Stimulated activated CD4-positive, alpha-beta T cell treated with anti-CD3 and anti-CD28 coated beads, Interleukin-12 subunit alpha, Interleukin-12 subunit beta, amount 100 ng/mL, for 4 hours (primary cell): ENCODE results near the gene CFAP251.
"Not testable (repeated sequence)": the region's sequence is repeated elsewhere in the genome, so short reads cannot be mapped to it uniquely, and the experiment has no call there.

Source experiments
- DNase-seq: peaks from one replicate; pipeline ENCODE4 v3.0.0-alpha.2; 2020

CFAP251 gene

GRCh38 chr12:122031342-122032216, 113.2 kb downstream of the CFAP251 start:
- peak; percentile 64 for DNase-seq

- DNase-seq, result no peak
Measured at GRCh38 chr12:122032580-122032979, 114.2 kb downstream of the CFAP251 start.

- DNase-seq, result no peak
Measured at GRCh38 chr12:122035292-122035691, 116.9 kb downstream of the CFAP251 start.

GRCh38 chr12:122036153-122036552, 117.8 kb downstream of the CFAP251 start:
- DNase-seq, result no peak

GRCh38 chr12:122040579-122041386, 122.4 kb downstream of the CFAP251 start:
- no peak for DNase-seq

- DNase-seq, result not testable (repeated sequence)
Measured at GRCh38 chr12:122041458-122041857, 123.1 kb downstream of the CFAP251 start.

- DNase-seq, result no peak
Measured at GRCh38 chr12:122042910-122043309, 124.5 kb downstream of the CFAP251 start.

GRCh38 chr12:122043476-122043875, 125.1 kb downstream of the CFAP251 start:
- no peak for DNase-seq

- DNase-seq, result no peak
Measured at GRCh38 chr12:122045262-122045661, 126.9 kb downstream of the CFAP251 start.

GRCh38 chr12:122046145-122046544, 127.8 kb downstream of the CFAP251 start:
- no peak for DNase-seq

- DNase-seq, result no peak
Measured at GRCh38 chr12:122048151-122048550, 129.8 kb downstream of the CFAP251 start.

- no peak for DNase-seq
Measured at GRCh38 chr12:122049827-122050226, 131.4 kb downstream of the CFAP251 start.

- no peak for DNase-seq
Measured at GRCh38 chr12:122050706-122051105, 132.3 kb downstream of the CFAP251 start.

GRCh38 chr12:122051231-122051876, 133.0 kb downstream of the CFAP251 start:
- no peak for DNase-seq

GRCh38 chr12:122052285-122052684, 133.9 kb downstream of the CFAP251 start:
- DNase-seq, result no peak
